Hepatocyte (in vitro differentiated cells): ENCODE measurements around the gene DBN1. TPM values are rescaled to one million over a fixed set of nuclear protein-coding genes. Genes with fewer than 3 reads are reported as not detected.

Experiments
- DNase-seq: peaks from one replicate; pipeline ENCODE4 v3.0.0-alpha.2; 2016; ENCODE audit warnings: low spot score
- H2AFZ ChIP-seq: fragments of 200-600 bp; sonication (generic); 2 replicates; pipeline ENCODE4 v1.6.0; 2016; ENCODE audit warnings: antibody characterized with exemption, mild to moderate bottlenecking
- H3K27ac ChIP-seq: fragments of 200-600 bp; sonication (generic); 2 replicates; pipeline ENCODE4 v1.5.1; 2016; ENCODE audit warnings: mild to moderate bottlenecking
- H3K27me3 ChIP-seq: fragments of 200-600 bp; sonication (generic); 2 replicates; pipeline ENCODE4 v1.6.1; 2016
- H3K36me3 ChIP-seq: fragments of 200-600 bp; sonication (generic); replicated peaks from 2 replicates; pipeline ENCODE4 v1.5.1; 2016; ENCODE audit warnings: low read depth; ENCODE audit not compliant: insufficient read depth
- H3K4me1 ChIP-seq: fragments of 200-600 bp; sonication (generic); 2 replicates; pipeline ENCODE4 v1.5.1; 2016; ENCODE audit warnings: mild to moderate bottlenecking, moderate library complexity; ENCODE audit not compliant: insufficient read depth
- H3K4me2 ChIP-seq: fragments of 200-600 bp; sonication (generic); 2 replicates; pipeline ENCODE4 v1.6.0; 2016
- H3K4me3 ChIP-seq: fragments of 200-600 bp; sonication (generic); 2 replicates; pipeline ENCODE4 v1.5.1; 2016; ENCODE audit warnings: mild to moderate bottlenecking
- H3K79me2 ChIP-seq: fragments of 200-600 bp; sonication (generic); 2 replicates; pipeline ENCODE4 v1.6.0; 2017; ENCODE audit warnings: mild to moderate bottlenecking
- H3K9me2 ChIP-seq: fragments of 200-600 bp; sonication (generic); replicated peaks from 2 replicates; pipeline ENCODE4 v1.6.0; 2017; ENCODE audit warnings: mild to moderate bottlenecking; ENCODE audit not compliant: insufficient read depth
- H3K9me3 ChIP-seq: fragments of 200-600 bp; sonication (generic); 2 replicates; pipeline ENCODE4 v1.5.1; 2016; ENCODE audit warnings: low read depth, mild to moderate bottlenecking
- H4K20me1 ChIP-seq: fragments of 200-600 bp; sonication (generic); 2 replicates; pipeline ENCODE4 v1.6.0; 2016; ENCODE audit warnings: mild to moderate bottlenecking; ENCODE audit not compliant: insufficient read depth, poor library complexity, severe bottlenecking
- EZH2 ChIP-seq: fragments of 200-600 bp; sonication (generic); IDR thresholded peaks from 2 replicates; pipeline ENCODE4 v1.6.1; 2016; ENCODE audit warnings: antibody characterized with exemption, mild to moderate bottlenecking, borderline replicate concordance
- EZH2phosphoT487 ChIP-seq: fragments of 200-600 bp; sonication (generic); IDR thresholded peaks from one replicate; pipeline ENCODE4 v1.6.1; 2018; ENCODE audit warnings: antibody characterized with exemption, mild to moderate bottlenecking, low read depth, moderate library complexity; ENCODE audit not compliant: unreplicated experiment, severe bottlenecking
- WGBS: methylation state at CpG from one replicate; pipeline ENCODE4 v1.1.6; 2016; ENCODE audit warnings: low lambda C conversion rate; ENCODE audit errors: missing lambda C conversion rate; 5-methylcytosine and 5-hydroxymethylcytosine counted together
- polyA plus RNA-seq: library from polyadenylated mRNA; unstranded; fragments of >200 nt; fragmentation: Nextera tagmentation; extraction: Ambion mirVana; gene quantifications from 2 replicates; pipeline ENCODE4 v1.2.1, GENCODE V29; 2016
- total RNA-seq: library from RNA; depleted of rRNA; stranded (reverse); fragments of >200 nt; gene quantifications from 2 replicates; pipeline ENCODE4 v1.2.3, GENCODE V29; 2014
- TF ChIP-seq, protein P1 (sequence below): fragments of 200-600 bp; sonication (generic); IDR thresholded peaks from 2 replicates; pipeline ENCODE4 v1.5.1; 2016; ENCODE audit warnings: antibody characterized with exemption, mild to moderate bottlenecking; ENCODE audit not compliant: poor library complexity

Gene DBN1
- total and polyA plus RNA-seq, 2 experiments from 2014 or later, result 107 to 122 TPM

DNA sequence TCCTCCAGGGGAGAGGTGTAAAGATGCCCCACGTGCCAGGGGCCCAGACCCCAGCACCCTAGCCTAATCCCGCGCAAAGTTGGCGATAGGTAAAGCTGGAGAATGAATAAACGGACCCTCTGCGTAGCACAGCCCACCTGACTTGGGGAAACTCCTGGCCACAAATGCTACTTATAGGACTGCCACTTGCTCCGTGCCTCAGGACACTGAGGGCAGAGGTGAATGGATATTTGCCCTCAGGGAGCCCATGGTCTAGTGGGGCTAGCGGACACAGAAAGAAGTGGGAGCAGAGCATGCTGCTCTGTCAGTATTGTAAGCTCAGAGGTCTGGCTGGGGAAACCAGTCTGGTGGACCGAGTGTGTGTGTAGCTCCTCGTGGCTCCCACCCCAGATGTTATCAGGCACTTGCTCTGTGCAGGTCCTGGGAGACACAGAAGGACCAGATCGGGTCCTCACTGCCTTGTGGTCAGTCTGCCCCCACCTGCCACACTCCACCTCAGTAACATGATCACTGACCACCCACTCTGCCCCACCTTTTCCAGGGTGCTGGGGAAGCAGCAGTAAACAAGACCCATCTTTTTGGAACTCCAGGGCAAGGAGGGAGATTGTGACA is 46.1 kb downstream of the DBN1 start:
- DNase-seq, result no peak

DNA sequence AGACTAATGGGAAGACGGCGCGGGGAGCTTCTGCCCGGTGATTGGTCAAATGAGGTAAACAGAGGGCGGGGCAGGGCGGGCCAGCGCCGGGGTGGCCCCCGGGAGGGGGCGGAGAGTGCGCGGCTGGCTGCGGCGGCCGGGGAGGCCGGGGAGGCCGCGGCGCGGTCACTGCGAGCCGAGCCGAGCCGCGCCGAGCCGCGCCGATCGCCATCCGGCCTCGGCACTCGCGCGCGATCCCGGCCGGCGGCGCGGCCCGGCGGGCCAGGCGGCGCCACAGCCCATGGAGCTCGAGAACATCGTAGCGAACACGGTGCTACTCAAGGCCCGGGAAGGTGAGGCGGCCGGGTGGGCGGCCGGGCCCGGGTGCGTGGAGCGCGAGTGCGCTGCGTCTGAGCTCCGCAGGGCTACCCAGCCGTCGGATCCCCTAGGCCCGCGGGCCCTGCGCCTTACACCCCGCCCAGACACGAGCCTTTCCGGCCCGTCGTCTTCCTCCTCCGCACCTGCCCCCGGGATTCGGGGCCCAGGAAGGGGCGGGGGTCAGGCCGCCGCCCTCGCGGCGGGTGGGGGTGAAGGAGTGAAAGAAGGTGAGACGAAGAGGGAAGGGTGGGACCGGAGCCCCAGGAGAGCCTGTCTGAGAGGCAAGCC is 46.7 kb downstream of the DBN1 start, which contains the start of gene GRK6:
GRK6 (plus strand) TSS at position 111 of the 645 bp plus-strand sequence; CDS start at position 281, 170 bp downstream.
- peak within 1 kb of the TSS; percentile 90 for H3K27ac ChIP-seq
- H3K9me3 ChIP-seq, result no peaks in the 10 kb centered on the region
- H4K20me1 ChIP-seq, result peaks cover 4% of the 10 kb centered on the region
- H3K4me3 ChIP-seq, result peak within 1 kb of the TSS; percentile 60
- H3K36me3 ChIP-seq, result no peaks in the 10 kb centered on the region
- TF ChIP-seq EZH2 (no peak), EZH2phosphoT487 (no peak)
- TF ChIP-seq, protein P1, sequence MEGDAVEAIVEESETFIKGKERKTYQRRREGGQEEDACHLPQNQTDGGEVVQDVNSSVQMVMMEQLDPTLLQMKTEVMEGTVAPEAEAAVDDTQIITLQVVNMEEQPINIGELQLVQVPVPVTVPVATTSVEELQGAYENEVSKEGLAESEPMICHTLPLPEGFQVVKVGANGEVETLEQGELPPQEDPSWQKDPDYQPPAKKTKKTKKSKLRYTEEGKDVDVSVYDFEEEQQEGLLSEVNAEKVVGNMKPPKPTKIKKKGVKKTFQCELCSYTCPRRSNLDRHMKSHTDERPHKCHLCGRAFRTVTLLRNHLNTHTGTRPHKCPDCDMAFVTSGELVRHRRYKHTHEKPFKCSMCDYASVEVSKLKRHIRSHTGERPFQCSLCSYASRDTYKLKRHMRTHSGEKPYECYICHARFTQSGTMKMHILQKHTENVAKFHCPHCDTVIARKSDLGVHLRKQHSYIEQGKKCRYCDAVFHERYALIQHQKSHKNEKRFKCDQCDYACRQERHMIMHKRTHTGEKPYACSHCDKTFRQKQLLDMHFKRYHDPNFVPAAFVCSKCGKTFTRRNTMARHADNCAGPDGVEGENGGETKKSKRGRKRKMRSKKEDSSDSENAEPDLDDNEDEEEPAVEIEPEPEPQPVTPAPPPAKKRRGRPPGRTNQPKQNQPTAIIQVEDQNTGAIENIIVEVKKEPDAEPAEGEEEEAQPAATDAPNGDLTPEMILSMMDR, result no peak
- peak within 1 kb of the TSS; percentile 25 for H2AFZ ChIP-seq
- H3K9me2 ChIP-seq, result no peaks in the 10 kb centered on the region
- peaks cover 29% of the 10 kb centered on the region for H3K79me2 ChIP-seq
- peak within 1 kb of the TSS; percentile 97 for H3K4me2 ChIP-seq
- peaks cover 9% of the 10 kb centered on the region for H3K4me1 ChIP-seq
- no peaks in the 10 kb centered on the region for H3K27me3 ChIP-seq
- under 1% methylated on average over 29 of the region's 82 CpGs for WGBS
- DNase-seq, result peak; percentile 73

More for the DNA sequence above, 46.1 kb downstream of the DBN1 start:
- H2AFZ ChIP-seq, result peak overlapping the region; percentile 22
- no peaks in the 10 kb centered on the region for H3K9me2 ChIP-seq
- H3K27ac ChIP-seq, result peak overlapping the region; percentile 88
- 12% methylated on average over 11 of the region's 11 CpGs for WGBS
- no peaks in the 10 kb centered on the region for H3K27me3 ChIP-seq
- H4K20me1 ChIP-seq, result peaks cover 4% of the 10 kb centered on the region
- H3K36me3 ChIP-seq, result no peaks in the 10 kb centered on the region
- H3K9me3 ChIP-seq, result no peaks in the 10 kb centered on the region
- peak overlapping the region; percentile 97 for H3K4me2 ChIP-seq
- peak overlapping the region; percentile 60 for H3K4me3 ChIP-seq
- H3K4me1 ChIP-seq, result peaks cover 9% of the 10 kb centered on the region
- TF ChIP-seq EZH2, result no peak
- TF ChIP-seq, protein P1, result no peak
- TF ChIP-seq EZH2phosphoT487, result no peak
- peaks cover 29% of the 10 kb centered on the region for H3K79me2 ChIP-seq

DNA sequence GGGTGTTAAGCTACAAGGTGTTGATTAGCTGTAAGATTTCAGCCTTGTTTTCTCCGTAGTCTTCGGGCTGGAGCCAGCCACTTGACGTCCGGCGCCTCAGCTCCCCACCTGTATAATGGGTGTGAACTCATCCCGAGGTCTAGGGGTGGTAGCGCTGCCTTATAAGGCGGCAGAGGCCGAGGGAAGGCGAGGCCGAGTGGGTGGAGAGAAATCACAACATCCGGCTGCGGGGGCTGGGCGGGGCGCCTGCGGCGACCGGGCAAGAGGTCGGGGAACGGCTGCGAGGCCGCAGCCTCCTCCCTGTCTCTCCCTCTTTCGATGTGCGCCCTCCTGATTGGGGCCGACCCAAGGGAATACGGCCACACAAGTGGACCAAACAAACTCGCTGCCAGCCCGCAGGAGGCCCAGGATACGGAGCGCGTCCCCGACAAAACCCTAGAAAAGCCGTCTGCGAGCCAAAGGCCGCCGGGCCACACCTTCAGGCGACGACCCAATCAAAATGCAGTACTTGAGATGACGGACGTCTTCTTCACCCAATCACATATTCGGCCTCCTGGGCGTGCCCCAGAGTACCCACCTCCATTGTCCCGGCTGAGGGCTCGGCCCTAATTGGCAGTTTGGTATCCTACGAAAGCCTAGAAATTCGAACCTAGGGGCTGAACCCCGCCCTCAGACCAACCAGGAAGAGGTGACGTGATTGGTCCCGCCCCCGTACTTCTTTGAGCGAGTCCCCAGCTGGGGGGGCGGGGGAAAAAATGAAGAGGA is 47.5 kb downstream of the DBN1 start:
- Histone ChIP-seq H3K27me3 (no peaks in the 10 kb centered on the region), H3K9me2 (no peaks in the 10 kb centered on the region), H3K9me3 (no peaks in the 10 kb centered on the region), H3K4me3 (peak overlapping the region; percentile 12), H2AFZ (peak overlapping the region; percentile 25), H3K27ac (peak overlapping the region; percentile 90), H3K79me2 (peaks cover 29% of the 10 kb centered on the region), H3K4me2 (peak overlapping the region; percentile 73), H4K20me1 (peaks cover 4% of the 10 kb centered on the region), H3K36me3 (no peaks in the 10 kb centered on the region), H3K4me1 (peaks cover 9% of the 10 kb centered on the region)
- TF ChIP-seq, protein P1, result no peak
- TF ChIP-seq EZH2 (no peak), EZH2phosphoT487 (no peak)
- peak; percentile 100 for DNase-seq
- WGBS, result 1% methylated on average over 50 of the region's 52 CpGs
